Skeletal muscle satellite cell (primary cell): ENCODE results near the gene CFAP58.

Experiments used
- H3K27me3 ChIP-seq: 2 replicates; pipeline ENCODE4 v1.7.0; 2013; ENCODE audit warnings: low read length; ENCODE audit not compliant: control insufficient read depth, insufficient read depth
- H3K36me3 ChIP-seq: 2 replicates; pipeline ENCODE4 v1.7.0; 2013; ENCODE audit warnings: mild to moderate bottlenecking, control low read depth, low read length; ENCODE audit not compliant: insufficient read depth
- H3K4me1 ChIP-seq: 2 replicates; pipeline ENCODE4 v1.7.0; 2013; ENCODE audit warnings: low read length; ENCODE audit not compliant: control insufficient read depth, insufficient read depth
- H3K4me2 ChIP-seq: 2 replicates; pipeline ENCODE4 v1.7.0; 2013; ENCODE audit warnings: mild to moderate bottlenecking, low read length
- H3K4me3 ChIP-seq: 2 replicates; pipeline ENCODE4 v1.7.0; 2013; ENCODE audit warnings: low read length
- H3K9ac ChIP-seq: 2 replicates; pipeline ENCODE4 v1.7.0; 2013; ENCODE audit warnings: mild to moderate bottlenecking, low read depth, low read length, moderate library complexity
- H3K9me3 ChIP-seq: replicated peaks from 2 replicates; pipeline ENCODE4 v1.7.0; 2013; ENCODE audit warnings: mild to moderate bottlenecking, control low read depth, low read length

CFAP58 gene

DNA sequence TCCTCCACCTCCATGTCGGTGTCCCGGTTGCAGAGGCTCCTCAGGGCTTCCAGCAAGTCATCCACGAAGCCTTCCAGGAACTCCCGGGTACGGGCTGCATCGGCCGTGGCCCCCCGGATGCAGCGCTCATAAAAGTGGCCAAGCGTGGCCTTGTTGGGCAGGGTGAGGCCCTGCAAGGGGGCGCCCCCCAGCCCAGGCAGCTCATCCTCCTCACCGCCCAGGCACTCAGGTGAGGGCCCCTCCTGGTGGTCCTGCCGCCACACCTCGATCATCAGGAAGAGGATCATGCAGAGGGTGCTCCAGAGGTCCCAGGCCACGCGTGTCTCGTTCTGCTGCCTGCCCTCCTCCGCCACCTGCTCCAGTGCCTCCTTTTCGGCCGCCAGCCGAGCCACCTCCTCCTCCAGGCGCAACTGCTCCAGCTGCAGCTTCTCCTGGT lies 38.1 kb upstream of the CFAP58 start:
- H3K9ac ChIP-seq = no peak overlapping the region
- H3K27me3 ChIP-seq = no peaks in the 10 kb centered on the region
- H3K36me3 ChIP-seq = peaks cover 71% of the 10 kb centered on the region
- H3K4me2 ChIP-seq = no peak overlapping the region
- no peaks in the 10 kb centered on the region for H3K9me3 ChIP-seq
- no peak overlapping the region for H3K4me3 ChIP-seq
- H3K4me1 ChIP-seq = peaks cover 54% of the 10 kb centered on the region

- Histone ChIP-seq H3K4me1 (peaks cover 44% of the 10 kb centered on the region), H3K4me2 (peak overlapping the region; percentile 68), H3K9ac (peak overlapping the region; percentile 60), H3K36me3 (peaks cover 61% of the 10 kb centered on the region), H3K27me3 (no peaks in the 10 kb centered on the region), H3K4me3 (peak overlapping the region; percentile 17), H3K9me3 (no peaks in the 10 kb centered on the region)
Observed at GRCh38 chr10:104316321-104317099, 37.1 kb upstream of the CFAP58 start.

DNA sequence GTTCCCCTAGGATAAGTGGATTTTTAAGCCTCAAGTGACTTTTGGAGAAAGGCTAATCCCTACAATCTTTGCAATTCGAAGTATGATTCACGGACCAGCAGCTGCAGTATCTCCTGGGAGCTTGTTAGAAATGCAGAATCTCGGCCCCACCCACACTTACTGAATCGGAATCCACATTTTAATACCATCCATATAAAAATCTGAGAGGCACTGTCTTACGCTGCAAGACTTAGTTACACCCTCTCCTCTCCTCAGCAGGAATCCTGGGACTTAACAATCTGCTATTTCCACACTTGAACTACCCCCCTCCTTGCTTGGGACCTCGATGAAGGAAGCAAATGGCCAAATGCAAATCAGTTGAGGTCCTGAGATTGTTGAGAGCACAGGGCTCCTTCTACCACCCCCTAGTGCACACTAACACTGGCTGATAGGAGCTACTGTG lies 36.3 kb upstream of the CFAP58 start:
- Histone ChIP-seq H3K4me2 (peak overlapping the region; percentile 68), H3K9ac (peak overlapping the region; percentile 60), H3K27me3 (no peaks in the 10 kb centered on the region), H3K4me3 (peak overlapping the region; percentile 47), H3K9me3 (no peaks in the 10 kb centered on the region), H3K36me3 (peaks cover 62% of the 10 kb centered on the region), H3K4me1 (peaks cover 51% of the 10 kb centered on the region)

GRCh38 chr10:104317726-104318299 lies 35.8 kb upstream of the CFAP58 start:
- Histone ChIP-seq H3K4me1 (peaks cover 56% of the 10 kb centered on the region), H3K27me3 (no peaks in the 10 kb centered on the region), H3K9ac (peak overlapping the region; percentile 39), H3K9me3 (no peaks in the 10 kb centered on the region), H3K36me3 (peaks cover 58% of the 10 kb centered on the region), H3K4me2 (peak overlapping the region; percentile 68), H3K4me3 (peak overlapping the region; percentile 47)

DNA sequence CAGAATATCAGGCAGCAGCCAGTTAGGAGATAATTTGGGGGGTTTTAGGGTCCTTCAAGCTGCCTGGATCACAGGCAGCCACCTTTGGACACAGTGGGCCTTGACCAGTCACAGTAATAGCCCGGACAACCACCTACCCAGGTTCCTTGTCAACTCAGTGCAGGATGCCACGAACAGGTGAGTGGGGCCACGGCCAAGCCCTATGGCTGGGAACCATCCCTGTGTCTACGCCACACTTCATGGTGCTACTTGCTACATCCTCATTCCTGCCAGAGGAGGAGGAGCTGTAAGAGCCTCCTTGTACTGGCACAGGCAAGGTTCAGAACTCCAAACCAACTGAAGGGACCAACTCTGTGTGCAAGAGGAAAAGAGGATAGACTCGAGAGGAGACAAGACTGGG lies 35.3 kb upstream of the CFAP58 start:
- Histone ChIP-seq H3K4me1 (peaks cover 62% of the 10 kb centered on the region), H3K36me3 (peaks cover 52% of the 10 kb centered on the region), H3K9me3 (no peaks in the 10 kb centered on the region), H3K9ac (no peak overlapping the region), H3K4me3 (no peak overlapping the region), H3K27me3 (no peaks in the 10 kb centered on the region), H3K4me2 (no peak overlapping the region)

GRCh38 chr10:104318810-104319741 lies 34.6 kb upstream of the CFAP58 start:
- no peaks in the 10 kb centered on the region for H3K9me3 ChIP-seq
- H3K4me1 ChIP-seq = peaks cover 67% of the 10 kb centered on the region
- peak overlapping the region; percentile 28 for H3K4me3 ChIP-seq
- H3K9ac ChIP-seq = peak overlapping the region; percentile 38
- H3K36me3 ChIP-seq = peaks cover 51% of the 10 kb centered on the region
- no peaks in the 10 kb centered on the region for H3K27me3 ChIP-seq
- peak overlapping the region; percentile 27 for H3K4me2 ChIP-seq

DNA sequence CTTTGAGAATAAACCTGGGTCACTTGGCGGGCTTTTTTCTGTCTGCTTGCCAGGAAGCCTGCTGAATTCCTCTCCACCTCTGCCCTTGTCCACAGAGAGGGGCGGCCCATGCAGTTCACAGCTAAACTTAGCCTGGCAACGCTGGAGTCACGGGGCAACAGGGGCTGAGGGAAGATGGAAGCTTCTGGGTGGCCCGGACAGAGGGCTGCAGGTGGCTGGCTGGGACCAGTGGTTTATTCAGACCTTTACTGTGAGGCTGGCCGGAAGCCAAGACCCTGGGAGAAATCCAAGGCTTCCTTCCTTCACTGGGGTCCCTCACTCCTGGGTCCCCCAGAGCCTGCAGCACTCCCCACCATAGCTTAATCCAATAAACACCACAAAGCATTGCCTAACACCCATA lies 32.4 kb upstream of the CFAP58 start:
- Histone ChIP-seq H3K36me3 (peaks cover 46% of the 10 kb centered on the region), H3K4me1 (peaks cover 74% of the 10 kb centered on the region), H3K4me2 (no peak overlapping the region), H3K27me3 (no peaks in the 10 kb centered on the region), H3K9me3 (no peaks in the 10 kb centered on the region), H3K4me3 (no peak overlapping the region), H3K9ac (no peak overlapping the region)

DNA sequence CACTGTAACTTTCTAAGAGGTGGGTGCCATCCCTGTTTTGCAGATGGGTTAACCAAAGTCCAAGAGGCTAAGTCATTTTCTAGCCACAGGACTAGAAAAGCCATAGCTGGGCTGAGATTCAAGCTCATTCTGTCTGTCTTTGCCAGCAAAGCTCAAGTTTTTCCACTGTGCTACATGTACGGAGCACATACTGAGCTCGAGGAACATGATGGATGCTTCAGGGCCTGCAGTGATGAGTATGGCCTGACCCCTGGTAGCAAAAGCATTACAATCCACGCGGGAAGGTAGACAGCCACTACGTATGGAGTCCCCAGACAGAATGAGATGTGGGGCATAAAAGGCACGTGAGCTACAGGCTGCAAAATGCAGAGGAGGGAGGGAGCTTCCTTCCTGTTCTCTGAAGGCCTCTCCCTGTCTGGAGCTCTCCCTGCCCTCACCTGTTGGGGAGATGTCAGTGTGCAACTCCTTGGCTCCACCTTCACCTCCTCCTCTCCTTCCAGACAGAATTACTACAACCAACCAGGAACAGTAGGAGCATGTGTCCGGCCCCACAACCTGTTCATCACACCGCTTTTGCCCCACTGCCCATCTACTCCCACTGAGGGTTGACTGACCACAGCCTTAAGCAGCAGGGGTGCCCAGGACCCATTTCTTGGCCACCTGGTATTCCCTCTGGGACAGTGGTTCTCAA lies 31.8 kb upstream of the CFAP58 start:
- H3K36me3 ChIP-seq = peaks cover 49% of the 10 kb centered on the region
- no peaks in the 10 kb centered on the region for H3K9me3 ChIP-seq
- no peak overlapping the region for H3K9ac ChIP-seq
- H3K4me3 ChIP-seq = no peak overlapping the region
- H3K27me3 ChIP-seq = no peaks in the 10 kb centered on the region
- H3K4me1 ChIP-seq = peaks cover 74% of the 10 kb centered on the region
- H3K4me2 ChIP-seq = no peak overlapping the region

DNA sequence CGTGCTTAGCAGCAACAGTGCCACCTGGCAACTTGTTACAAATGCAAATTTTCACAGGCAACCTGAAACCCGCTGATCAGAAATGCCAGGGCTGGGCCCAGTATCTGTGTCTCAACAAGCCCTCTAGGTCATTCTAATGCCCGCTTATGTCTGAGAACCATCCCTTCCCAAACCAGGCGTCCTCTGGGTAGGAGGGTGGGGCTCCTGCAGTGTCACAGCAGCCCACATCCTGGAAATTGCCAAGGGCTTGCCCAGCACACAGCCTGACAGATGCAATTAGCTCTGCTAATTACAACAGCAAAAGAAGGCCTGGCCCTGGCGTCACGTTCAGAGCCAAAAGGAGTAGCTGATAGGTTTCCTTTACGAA lies 31.2 kb upstream of the CFAP58 start:
- Histone ChIP-seq H3K36me3 (peaks cover 52% of the 10 kb centered on the region), H3K4me1 (peaks cover 74% of the 10 kb centered on the region), H3K9me3 (no peaks in the 10 kb centered on the region), H3K4me2 (no peak overlapping the region), H3K4me3 (no peak overlapping the region), H3K27me3 (no peaks in the 10 kb centered on the region), H3K9ac (peak overlapping the region; percentile 30)

- Histone ChIP-seq H3K4me2 (no peak overlapping the region), H3K36me3 (peaks cover 52% of the 10 kb centered on the region), H3K4me3 (no peak overlapping the region), H3K27me3 (no peaks in the 10 kb centered on the region), H3K9me3 (no peaks in the 10 kb centered on the region), H3K4me1 (peaks cover 74% of the 10 kb centered on the region), H3K9ac (peak overlapping the region; percentile 30)
Observed at GRCh38 chr10:104323085-104323484, 30.5 kb upstream of the CFAP58 start.

DNA sequence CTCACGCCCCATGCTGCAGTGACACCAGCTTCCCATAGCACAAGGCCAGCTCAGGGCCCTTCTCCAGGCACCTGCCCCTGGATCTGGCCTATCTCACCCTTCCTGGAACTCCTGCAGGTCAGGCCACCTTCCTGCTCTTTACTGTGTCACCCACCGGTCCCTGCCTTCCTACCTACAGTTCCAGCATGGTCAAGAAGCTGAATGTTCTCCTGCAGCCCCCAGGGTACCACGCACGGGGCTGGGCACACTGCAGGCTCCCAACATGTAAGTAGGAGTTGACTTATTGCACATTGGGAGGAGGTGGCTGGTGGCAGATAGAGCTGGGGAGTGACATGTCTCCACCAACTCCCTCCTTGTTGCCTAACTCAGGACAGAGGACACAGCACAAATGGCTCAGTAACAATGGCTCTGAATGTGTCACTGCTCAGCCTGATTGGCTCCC lies 29.9 kb upstream of the CFAP58 start:
- no peak overlapping the region for H3K4me2 ChIP-seq
- H3K36me3 ChIP-seq = peaks cover 45% of the 10 kb centered on the region
- H3K9me3 ChIP-seq = no peaks in the 10 kb centered on the region
- H3K4me1 ChIP-seq = peaks cover 74% of the 10 kb centered on the region
- no peaks in the 10 kb centered on the region for H3K27me3 ChIP-seq
- H3K9ac ChIP-seq = no peak overlapping the region
- no peak overlapping the region for H3K4me3 ChIP-seq
